NCI-H2107 treated with DMSO at 0.1 percent for 48 hours (cell line): ENCODE data around the gene CARD19.

Experiments used
- DNase-seq: peaks from one replicate; lab custom pipeline; 2025; ENCODE audit not compliant: unreplicated experiment; lab: John Stamatoyannopoulos, UW

CARD19 gene

GRCh38 chr9:93149361-93149760, 53.3 kb downstream of the CARD19 start:
- no peak for DNase-seq

- no peak for DNase-seq
These were observed 55.2 kb downstream of the CARD19 start for GRCh38 chr9:93151097-93151784.

GRCh38 chr9:93154293-93154903, 58.4 kb downstream of the CARD19 start:
- peak; percentile 2 for DNase-seq

GRCh38 chr9:93155716-93156474, 59.9 kb downstream of the CARD19 start:
- DNase-seq, result peak; percentile 10

- DNase-seq, result no peak
These were observed 60.5 kb downstream of the CARD19 start for GRCh38 chr9:93156475-93157008.

GRCh38 chr9:93159601-93160471, 63.8 kb downstream of the CARD19 start:
- peak; percentile 6 for DNase-seq

- no peak for DNase-seq
These were observed 66.0 kb downstream of the CARD19 start for GRCh38 chr9:93161786-93162562.
